Activated naive CD4-positive, alpha-beta T cell treated with Interleukin-2 at 50 U/mL for 16 hours (primary cell): ENCODE data around the gene ARHGEF4.

Experiments used
- DNase-seq: peaks from one replicate; pipeline ENCODE4 v3.0.0-alpha.2; 2020

The ARHGEF4 gene

GRCh38 chr2:131027566-131028528 lies 191.1 kb downstream of the ARHGEF4 start:
- no peak for DNase-seq

GRCh38 chr2:131029812-131030211 lies 193.1 kb downstream of the ARHGEF4 start:
- DNase-seq, result no peak

GRCh38 chr2:131030478-131030971 lies 193.8 kb downstream of the ARHGEF4 start:
- DNase-seq, result no peak

- no peak for DNase-seq
These were observed 194.7 kb downstream of the ARHGEF4 start for GRCh38 chr2:131031431-131031841.

- DNase-seq, result no peak
These were observed 195.2 kb downstream of the ARHGEF4 start for GRCh38 chr2:131031875-131032274.

GRCh38 chr2:131032393-131032836 lies 195.7 kb downstream of the ARHGEF4 start:
- DNase-seq, result no peak

- DNase-seq, result no peak
These were observed 197.0 kb downstream of the ARHGEF4 start for GRCh38 chr2:131033786-131034121.

GRCh38 chr2:131034122-131035051 lies 197.7 kb downstream of the ARHGEF4 start:
- peak; percentile 29 for DNase-seq

GRCh38 chr2:131035112-131035825 lies 198.6 kb downstream of the ARHGEF4 start:
- DNase-seq, result no peak

- DNase-seq, result no peak
These were observed 199.1 kb downstream of the ARHGEF4 start for GRCh38 chr2:131035826-131036231.

GRCh38 chr2:131036269-131036668 lies 199.6 kb downstream of the ARHGEF4 start:
- no peak for DNase-seq

GRCh38 chr2:131036696-131037397 lies 200.1 kb downstream of the ARHGEF4 start:
- no peak for DNase-seq

GRCh38 chr2:131037398-131038257 lies 200.9 kb downstream of the ARHGEF4 start:
- DNase-seq, result no peak

GRCh38 chr2:131038258-131039100 lies 201.8 kb downstream of the ARHGEF4 start:
- no peak for DNase-seq

GRCh38 chr2:131039101-131039440 lies 202.4 kb downstream of the ARHGEF4 start:
- DNase-seq, result no peak

GRCh38 chr2:131039535-131039907 lies 202.8 kb downstream of the ARHGEF4 start:
- no peak for DNase-seq

GRCh38 chr2:131039908-131040660 lies 203.4 kb downstream of the ARHGEF4 start:
- DNase-seq, result peak; percentile 19

- DNase-seq, result no peak
These were observed 204.1 kb downstream of the ARHGEF4 start for GRCh38 chr2:131040661-131041401.
